ENCODE measurements around the gene SLC50A1.

DNA sequence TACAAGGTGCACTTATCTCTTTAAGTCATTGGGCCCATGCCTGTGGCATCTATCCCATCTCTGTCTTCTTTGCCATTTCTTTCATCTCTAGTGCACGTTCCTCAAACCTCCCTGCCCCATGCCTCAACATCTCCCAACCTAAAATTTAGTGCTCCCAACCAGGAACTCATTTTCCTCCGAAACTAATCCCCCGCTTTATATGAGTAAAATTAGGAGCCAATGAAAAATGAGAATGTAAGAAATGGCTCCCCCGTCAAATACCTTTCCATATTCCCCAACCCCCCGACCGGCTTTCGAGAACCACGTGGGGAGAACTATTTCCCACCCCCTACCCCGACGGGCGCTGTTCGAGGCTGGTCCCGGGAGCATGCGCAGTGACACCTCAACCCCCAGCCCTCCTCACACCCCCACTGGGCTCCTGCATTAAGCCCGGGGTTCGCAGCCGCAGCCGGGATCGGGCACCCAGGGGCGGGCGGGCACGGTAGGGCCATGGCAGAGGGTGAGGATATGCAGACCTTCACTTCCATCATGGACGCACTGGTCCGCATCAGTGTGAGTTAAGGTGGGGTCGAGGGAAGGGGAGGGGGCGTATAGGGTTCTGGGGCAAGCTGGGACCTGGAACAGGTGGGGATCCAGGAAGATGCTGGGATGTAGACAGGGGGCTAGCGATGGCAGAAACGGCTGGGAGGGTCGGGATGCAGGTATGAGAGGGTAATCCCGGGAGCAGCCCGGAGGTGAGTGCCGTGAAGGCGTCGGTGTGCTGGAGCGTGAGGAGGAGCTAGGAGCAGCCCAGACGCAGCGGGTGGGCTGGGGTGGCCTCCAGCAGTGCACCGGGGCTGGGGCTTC is 38.0 kb downstream of the SLC50A1 start, which contains the start of gene TRIM46:
- TF ChIP-seq, protein P1, sequence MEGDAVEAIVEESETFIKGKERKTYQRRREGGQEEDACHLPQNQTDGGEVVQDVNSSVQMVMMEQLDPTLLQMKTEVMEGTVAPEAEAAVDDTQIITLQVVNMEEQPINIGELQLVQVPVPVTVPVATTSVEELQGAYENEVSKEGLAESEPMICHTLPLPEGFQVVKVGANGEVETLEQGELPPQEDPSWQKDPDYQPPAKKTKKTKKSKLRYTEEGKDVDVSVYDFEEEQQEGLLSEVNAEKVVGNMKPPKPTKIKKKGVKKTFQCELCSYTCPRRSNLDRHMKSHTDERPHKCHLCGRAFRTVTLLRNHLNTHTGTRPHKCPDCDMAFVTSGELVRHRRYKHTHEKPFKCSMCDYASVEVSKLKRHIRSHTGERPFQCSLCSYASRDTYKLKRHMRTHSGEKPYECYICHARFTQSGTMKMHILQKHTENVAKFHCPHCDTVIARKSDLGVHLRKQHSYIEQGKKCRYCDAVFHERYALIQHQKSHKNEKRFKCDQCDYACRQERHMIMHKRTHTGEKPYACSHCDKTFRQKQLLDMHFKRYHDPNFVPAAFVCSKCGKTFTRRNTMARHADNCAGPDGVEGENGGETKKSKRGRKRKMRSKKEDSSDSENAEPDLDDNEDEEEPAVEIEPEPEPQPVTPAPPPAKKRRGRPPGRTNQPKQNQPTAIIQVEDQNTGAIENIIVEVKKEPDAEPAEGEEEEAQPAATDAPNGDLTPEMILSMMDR (conservative IDR thresholded peaks at IDR 0.05; ENCODE audit: low read depth, low read length), result peak; percentile 41; the same call in 1 of the 2 replicates
- no peak for TF ChIP-seq EZH2phosphoT487 (IDR thresholded peaks at IDR 0.05; ENCODE audit: borderline replicate concordance, low read length)
- no peak for TF ChIP-seq EZH2 (IDR thresholded peaks at IDR 0.05; ENCODE audit: low read length, unreplicated experiment)

Data from PC-3 (cell line).